GM12872 (cell line): Measurements from ENCODE around the gene ZFP36L2.

ENCODE experiments used
- CTCF ChIP-seq: IDR thresholded peaks from 3 replicates; pipeline ENCODE4 v1.5.1; 2011; ENCODE audit warnings: low read depth, mild to moderate bottlenecking, low read length, moderate library complexity; ENCODE audit not compliant: insufficient read depth

Gene ZFP36L2

GRCh38 chr2:43218702-43219382 is 7.6 kb downstream of the ZFP36L2 start:
- TF ChIP-seq CTCF: no peak

GRCh38 chr2:43218155-43218701 is 8.2 kb downstream of the ZFP36L2 start:
- TF ChIP-seq CTCF: no peak

- no peak for TF ChIP-seq CTCF
Observed at GRCh38 chr2:43217228-43218154, 8.9 kb downstream of the ZFP36L2 start.

GRCh38 chr2:43216629-43217028 is 9.8 kb downstream of the ZFP36L2 start:
- TF ChIP-seq CTCF: no peak

GRCh38 chr2:43215673-43216255 is 10.6 kb downstream of the ZFP36L2 start:
- no peak for TF ChIP-seq CTCF

GRCh38 chr2:43214253-43214652 is 12.2 kb downstream of the ZFP36L2 start:
- TF ChIP-seq CTCF: no peak

- no peak for TF ChIP-seq CTCF
Observed at GRCh38 chr2:43212931-43213330, 13.5 kb downstream of the ZFP36L2 start.
